SU-DHL-6 (cell line): Measurements from ENCODE around the gene EIF1.

ENCODE experiments used
- H2AFZ ChIP-seq: fragments of 200-600 bp; sonication (generic); 2 replicates; pipeline ENCODE4 v1.6.1; 2014; ENCODE audit warnings: low read depth, mild to moderate bottlenecking, moderate library complexity, mixed read lengths, antibody characterized with exemption, low read length; ENCODE audit not compliant: severe bottlenecking
- H3F3A ChIP-seq: fragments of 200-600 bp; shearing (Covaris generic); 2 replicates; pipeline ENCODE4 v1.6.0; 2016; ENCODE audit warnings: antibody characterized with exemption, mild to moderate bottlenecking; ENCODE audit not compliant: insufficient read depth
- H3K27ac ChIP-seq: fragments of 200-600 bp; sonication (generic); 2 replicates; pipeline ENCODE4 v1.5.1; 2016; ENCODE audit warnings: low read depth, mild to moderate bottlenecking, low read length, moderate library complexity, mixed read lengths
- H3K27me3 ChIP-seq: fragments of 200-600 bp; sonication (generic), shearing (Covaris generic); 2 replicates; pipeline ENCODE4 v1.6.0; 2014; ENCODE audit warnings: mild to moderate bottlenecking, low read length
- H3K36me3 ChIP-seq: fragments of 200-600 bp; sonication (generic); 2 replicates; pipeline ENCODE4 v1.6.1; 2014; ENCODE audit warnings: mild to moderate bottlenecking, low read length, mixed read lengths
- H3K4me2 ChIP-seq: fragments of 300-600, 200-600 bp; shearing (Covaris generic), sonication (generic); 2 replicates; pipeline ENCODE4 v1.6.0; 2014; ENCODE audit warnings: low read length, low read depth, mild to moderate bottlenecking; ENCODE audit not compliant: poor library complexity, severe bottlenecking
- H3K4me3 ChIP-seq: fragments of 200-600 bp; sonication (generic); 2 replicates; pipeline ENCODE4 v1.5.1; 2014; ENCODE audit warnings: antibody characterized with exemption, low read length, mild to moderate bottlenecking, mixed read lengths; ENCODE audit not compliant: insufficient read depth, poor library complexity, severe bottlenecking
- H3K79me2 ChIP-seq: fragments of 200-600 bp; sonication (generic); 2 replicates; pipeline ENCODE4 v1.6.1; 2014; ENCODE audit warnings: mild to moderate bottlenecking, low read length, moderate library complexity; ENCODE audit not compliant: insufficient read depth
- H3K9ac ChIP-seq: fragments of 200-600 bp; sonication (generic); 2 replicates; pipeline ENCODE4 v1.7.0; 2014; ENCODE audit warnings: mild to moderate bottlenecking, low read length
- H3K9me2 ChIP-seq: fragments of 200-600 bp; sonication (generic); replicated peaks from 2 replicates; pipeline ENCODE4 v1.6.1; 2014; ENCODE audit warnings: low read length; ENCODE audit not compliant: insufficient read depth
- H3K9me3 ChIP-seq: fragments of 200-600 bp; sonication (generic); 2 replicates; pipeline ENCODE4 v1.6.1; 2014; ENCODE audit warnings: low read length, mixed read lengths; ENCODE audit not compliant: insufficient read depth
- H4K20me1 ChIP-seq: fragments of 200-600 bp; sonication (generic); 2 replicates; pipeline ENCODE4 v1.6.1; 2014; ENCODE audit warnings: low read depth, mild to moderate bottlenecking, antibody characterized with exemption, low read length, moderate library complexity, mixed read lengths
- EZH2phosphoT487 ChIP-seq: fragments of 200-600 bp; sonication (generic), shearing (Covaris generic); conservative IDR thresholded peaks from 2 replicates; pipeline ENCODE4 v1.6.1; 2018; ENCODE audit warnings: mild to moderate bottlenecking, antibody characterized with exemption, low read length, moderate library complexity, mixed read lengths
- TF ChIP-seq, protein P1 (sequence below): fragments of 200-600 bp; sonication (generic); IDR thresholded peaks from one replicate; pipeline ENCODE4 v1.5.1; 2017; ENCODE audit warnings: antibody characterized with exemption, mild to moderate bottlenecking, low read length, moderate library complexity; ENCODE audit not compliant: insufficient read depth, poor library complexity, severe bottlenecking

EIF1 gene

GRCh38 chr17:41658846-41659245 lies 29.8 kb upstream of the EIF1 start:
- H3K27me3 ChIP-seq = no peaks in the 10 kb centered on the region
- no peaks in the 10 kb centered on the region for H4K20me1 ChIP-seq
- no peak overlapping the region for H2AFZ ChIP-seq
- no peak for TF ChIP-seq EZH2phosphoT487
- TF ChIP-seq, protein P1, sequence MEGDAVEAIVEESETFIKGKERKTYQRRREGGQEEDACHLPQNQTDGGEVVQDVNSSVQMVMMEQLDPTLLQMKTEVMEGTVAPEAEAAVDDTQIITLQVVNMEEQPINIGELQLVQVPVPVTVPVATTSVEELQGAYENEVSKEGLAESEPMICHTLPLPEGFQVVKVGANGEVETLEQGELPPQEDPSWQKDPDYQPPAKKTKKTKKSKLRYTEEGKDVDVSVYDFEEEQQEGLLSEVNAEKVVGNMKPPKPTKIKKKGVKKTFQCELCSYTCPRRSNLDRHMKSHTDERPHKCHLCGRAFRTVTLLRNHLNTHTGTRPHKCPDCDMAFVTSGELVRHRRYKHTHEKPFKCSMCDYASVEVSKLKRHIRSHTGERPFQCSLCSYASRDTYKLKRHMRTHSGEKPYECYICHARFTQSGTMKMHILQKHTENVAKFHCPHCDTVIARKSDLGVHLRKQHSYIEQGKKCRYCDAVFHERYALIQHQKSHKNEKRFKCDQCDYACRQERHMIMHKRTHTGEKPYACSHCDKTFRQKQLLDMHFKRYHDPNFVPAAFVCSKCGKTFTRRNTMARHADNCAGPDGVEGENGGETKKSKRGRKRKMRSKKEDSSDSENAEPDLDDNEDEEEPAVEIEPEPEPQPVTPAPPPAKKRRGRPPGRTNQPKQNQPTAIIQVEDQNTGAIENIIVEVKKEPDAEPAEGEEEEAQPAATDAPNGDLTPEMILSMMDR = no peak
- H3K36me3 ChIP-seq = no peaks in the 10 kb centered on the region
- no peaks in the 10 kb centered on the region for H3K9me2 ChIP-seq
- H3F3A ChIP-seq = no peaks in the 10 kb centered on the region
- H3K4me2 ChIP-seq = no peak overlapping the region
- H3K9ac ChIP-seq = no peak overlapping the region
- no peaks in the 10 kb centered on the region for H3K9me3 ChIP-seq
- H3K27ac ChIP-seq = no peak overlapping the region
- H3K4me3 ChIP-seq = no peak overlapping the region
- H3K79me2 ChIP-seq = no peaks in the 10 kb centered on the region

DNA sequence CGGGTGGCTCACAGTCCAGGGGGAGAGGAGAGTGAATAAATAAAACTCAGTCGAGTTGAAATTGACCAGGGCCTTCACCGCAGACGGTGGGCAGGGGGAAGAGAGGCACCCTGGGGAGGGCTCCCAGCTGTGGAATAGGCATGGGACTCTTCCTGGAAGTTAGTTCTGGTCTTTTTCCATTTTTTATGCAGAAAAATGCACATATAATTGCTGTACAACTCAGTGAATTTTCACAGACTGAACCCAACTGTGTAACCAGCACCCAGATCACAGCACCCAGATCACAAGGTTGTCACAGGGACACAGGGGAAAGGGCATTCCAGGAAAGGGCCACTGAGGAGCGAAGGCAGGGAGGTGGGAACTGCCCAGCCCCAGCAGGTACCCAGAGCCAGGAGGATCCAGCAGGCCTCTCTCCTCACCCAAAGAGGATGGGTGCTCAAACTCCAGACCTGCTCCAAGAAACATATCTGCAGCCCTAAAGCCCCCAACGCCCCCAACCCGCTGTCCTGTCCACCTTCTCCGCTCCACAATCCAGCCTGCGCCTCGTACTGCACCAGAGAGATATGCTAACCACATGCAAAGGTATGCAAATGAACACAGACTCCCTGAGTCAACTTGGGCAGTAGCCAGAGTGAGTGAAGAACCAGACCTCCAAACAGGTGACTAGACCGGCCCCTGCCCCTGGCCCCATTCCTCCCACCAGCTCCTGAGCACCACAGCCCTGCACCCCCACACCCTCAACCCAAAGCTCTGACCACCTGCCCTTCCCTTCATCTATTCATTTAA lies 29.1 kb upstream of the EIF1 start:
- Histone ChIP-seq H4K20me1 (no peaks in the 10 kb centered on the region), H3F3A (no peaks in the 10 kb centered on the region), H2AFZ (no peak overlapping the region), H3K27me3 (no peaks in the 10 kb centered on the region), H3K9me3 (no peaks in the 10 kb centered on the region), H3K4me2 (no peak overlapping the region), H3K4me3 (no peak overlapping the region), H3K9me2 (no peaks in the 10 kb centered on the region), H3K36me3 (no peaks in the 10 kb centered on the region), H3K27ac (no peak overlapping the region), H3K9ac (no peak overlapping the region), H3K79me2 (no peaks in the 10 kb centered on the region)
- TF ChIP-seq, protein P1 = no peak
- TF ChIP-seq EZH2phosphoT487 = no peak

DNA sequence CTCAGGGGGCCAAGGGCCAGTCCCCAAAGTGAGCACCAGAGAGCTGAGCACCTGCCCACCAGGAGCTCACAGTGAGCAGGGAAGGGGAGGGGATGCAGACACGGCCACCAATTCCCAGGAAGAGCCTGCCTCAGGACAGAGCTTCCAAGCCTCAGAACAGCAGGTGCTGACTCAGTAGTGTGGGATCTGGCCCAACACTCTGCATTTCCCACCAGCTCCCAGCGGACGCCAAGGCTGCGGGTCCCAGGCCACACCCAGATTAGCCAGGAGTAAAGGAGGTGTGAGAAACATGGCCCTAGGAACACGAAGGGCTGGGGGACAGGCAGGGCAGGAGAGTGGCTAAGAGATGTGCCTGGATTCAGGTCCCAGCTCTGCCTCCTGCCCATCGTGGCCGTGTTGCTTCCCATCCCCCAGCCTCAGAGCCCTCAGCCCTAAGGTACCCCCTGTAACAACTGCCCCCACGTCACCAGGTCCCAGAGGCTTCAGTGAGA lies 28.4 kb upstream of the EIF1 start:
- Histone ChIP-seq H3K27me3 (no peaks in the 10 kb centered on the region), H3K9me3 (no peaks in the 10 kb centered on the region), H3F3A (no peaks in the 10 kb centered on the region), H3K36me3 (no peaks in the 10 kb centered on the region), H4K20me1 (no peaks in the 10 kb centered on the region), H3K4me3 (no peak overlapping the region), H3K27ac (no peak overlapping the region), H3K79me2 (no peaks in the 10 kb centered on the region), H3K9me2 (no peaks in the 10 kb centered on the region), H2AFZ (no peak overlapping the region), H3K9ac (no peak overlapping the region), H3K4me2 (no peak overlapping the region)
- TF ChIP-seq EZH2phosphoT487 = no peak
- TF ChIP-seq, protein P1 = no peak
